GM19238 (cell line): Measurements from ENCODE around the gene E2F4.
A peak's percentile ranks its signal among the peaks of the same experiment; 100 is the strongest.

ENCODE experiments used
- DNase-seq: peaks from one replicate; pipeline ENCODE4 v3.0.0; 2011; ENCODE audit warnings: low spot score; ENCODE audit not compliant: insufficient read length

E2F4 gene

GRCh38 chr16:67191995-67192681, at the start of gene E2F4:
Gene E2F4 (plus strand): TSS chr16:67192155. CDS start chr16:67192228, 73 bp downstream.
- peak; percentile 98 for DNase-seq

- DNase-seq, result no peak
These were observed 49.6 kb upstream of the E2F4 start for GRCh38 chr16:67142342-67142741.

GRCh38 chr16:67144943-67145342, 47.0 kb upstream of the E2F4 start:
- DNase-seq, result no peak

GRCh38 chr16:67145746-67146145, 46.2 kb upstream of the E2F4 start:
- no peak for DNase-seq

GRCh38 chr16:67146523-67147357, 45.2 kb upstream of the E2F4 start:
- no peak for DNase-seq

GRCh38 chr16:67147437-67148140, 44.4 kb upstream of the E2F4 start:
- no peak for DNase-seq

GRCh38 chr16:67148221-67148620, 43.7 kb upstream of the E2F4 start:
- no peak for DNase-seq

GRCh38 chr16:67148656-67149275, 43.2 kb upstream of the E2F4 start:
- no peak for DNase-seq

- DNase-seq, result no peak
These were observed 42.5 kb upstream of the E2F4 start for GRCh38 chr16:67149276-67150046.

GRCh38 chr16:67150047-67150832, 41.7 kb upstream of the E2F4 start:
- DNase-seq, result peak; percentile 60

GRCh38 chr16:67150833-67151396, 41.0 kb upstream of the E2F4 start, which contains the start of gene B3GNT9:
Gene B3GNT9 (minus strand): TSS chr16:67150998. CDS start chr16:67150485, 513 bp downstream.
- DNase-seq, result peak; percentile 72

- no peak for DNase-seq
These were observed 40.4 kb upstream of the E2F4 start for GRCh38 chr16:67151431-67152097.

- no peak for DNase-seq
These were observed 37.2 kb upstream of the E2F4 start for GRCh38 chr16:67154578-67155294.

GRCh38 chr16:67155295-67156142, 36.4 kb upstream of the E2F4 start:
- peak; percentile 86 for DNase-seq

- no peak for DNase-seq
These were observed 35.7 kb upstream of the E2F4 start for GRCh38 chr16:67156143-67156844.

- no peak for DNase-seq
These were observed 34.7 kb upstream of the E2F4 start for GRCh38 chr16:67157106-67157748.
